IMR-90 (cell line): ENCODE data around the gene C13orf46. TPM values are rescaled to one million over a fixed set of nuclear protein-coding genes. Genes with fewer than 3 reads are reported as not detected.

Experiments used
- ATAC-seq: fragments of 200-7000 bp; cut with Tn5 transposase; 2 replicates; pipeline ENCODE4 v1.9.1; 2020; ENCODE audit warnings: low read depth, mild to moderate bottlenecking, moderate library complexity
- BruUV-seq: library from RNA; stranded (reverse); fragments of 400-500 nt; replicated peaks from 2 replicates; lab custom pipeline; 2021; lab: Mats Ljungman, UMichigan
- CTCF ChIA-PET: fragments of 300-600 bp; formaldehyde crosslinking; extraction: SDS; loops from one replicate; lab custom pipeline; 2021; ENCODE audit warnings: antibody characterized with exemption; lab: Yijun Ruan, JAX
- POLR2A ChIA-PET: fragments of 300-600 bp; sonication (Branson Sonifier 250); formaldehyde crosslinking; loops from one replicate; lab custom pipeline; 2022; ENCODE audit warnings: antibody characterized with exemption; ENCODE audit not compliant: unreplicated experiment; lab: Charles Lee
- DNase-seq: peaks from one replicate; pipeline ENCODE4 v3.0.0; 2013
- H2AFZ ChIP-seq: replicated peaks from 2 replicates; pipeline ENCODE3; 2013; ENCODE audit warnings: low read length, mild to moderate bottlenecking; ENCODE audit not compliant: poor library complexity
- H2AK5ac ChIP-seq: 2 replicates; pipeline ENCODE4 v1.6.1; 2013; ENCODE audit warnings: low read depth, low read length, inconsistent platforms
- H2AK9ac ChIP-seq: replicated peaks from 2 replicates; pipeline ENCODE3; 2013; ENCODE audit warnings: mild to moderate bottlenecking, low read depth, low read length, moderate library complexity; ENCODE audit not compliant: poor library complexity
- H2BK120ac ChIP-seq: 2 replicates; pipeline ENCODE4 v1.6.1; 2013; ENCODE audit warnings: low read depth, low read length, inconsistent platforms
- H2BK15ac ChIP-seq: 3 replicates; pipeline ENCODE4 v1.6.1; 2013; ENCODE audit warnings: low read depth, low read length, inconsistent platforms
- H2BK20ac ChIP-seq: 2 replicates; pipeline ENCODE4 v1.6.1; 2013; ENCODE audit warnings: low read depth, mild to moderate bottlenecking, inconsistent platforms, low read length, moderate library complexity
- H2BK5ac ChIP-seq: 2 replicates; pipeline ENCODE4 v1.6.1; 2013; ENCODE audit warnings: mild to moderate bottlenecking, low read depth, low read length, inconsistent platforms; ENCODE audit not compliant: poor library complexity, severe bottlenecking
- H3K14ac ChIP-seq: replicated peaks from 2 replicates; pipeline ENCODE4 v1.6.1; 2013; ENCODE audit warnings: low read depth, low read length, inconsistent platforms
- H3K18ac ChIP-seq: 2 replicates; pipeline ENCODE4 v1.6.1; 2013; ENCODE audit warnings: low read depth, low read length, control low read depth
- H3K23ac ChIP-seq: 2 replicates; pipeline ENCODE4 v1.6.1; 2013; ENCODE audit warnings: low read depth, low read length, inconsistent platforms
- H3K27ac ChIP-seq: 2 replicates; pipeline ENCODE4 v1.5.1; 2013; ENCODE audit warnings: mild to moderate bottlenecking, control low read depth, low read length; ENCODE audit not compliant: insufficient read depth
- H3K27me3 ChIP-seq: 2 replicates; pipeline ENCODE4 v1.6.1; 2013; ENCODE audit warnings: low read length; ENCODE audit not compliant: control insufficient read depth, insufficient read depth
- H3K36me3 ChIP-seq: 2 replicates; pipeline ENCODE4 v1.6.1; 2013; ENCODE audit warnings: low read length, mixed read lengths; ENCODE audit not compliant: control insufficient read depth, insufficient read depth
- H3K4ac ChIP-seq: 2 replicates; pipeline ENCODE4 v1.6.1; 2013; ENCODE audit warnings: low read depth, low read length, inconsistent platforms
- H3K4me1 ChIP-seq: 2 replicates; pipeline ENCODE4 v1.6.1; 2013; ENCODE audit warnings: low read length, mixed read lengths; ENCODE audit not compliant: control insufficient read depth, insufficient read depth
- H3K4me2 ChIP-seq: 2 replicates; pipeline ENCODE4 v1.6.1; 2013; ENCODE audit warnings: low read depth, mild to moderate bottlenecking, control low read depth, low read length, moderate library complexity
- H3K4me3 ChIP-seq: 2 replicates; pipeline ENCODE4 v1.5.1; 2013; ENCODE audit warnings: low read depth, mild to moderate bottlenecking, control low read depth, low read length, moderate library complexity; ENCODE audit not compliant: insufficient read depth
- H3K56ac ChIP-seq: 2 replicates; pipeline ENCODE4 v1.6.1; 2013; ENCODE audit warnings: low read length, inconsistent platforms; ENCODE audit not compliant: insufficient read depth; ENCODE audit errors: extremely low read depth
- H3K79me1 ChIP-seq, 2 experiments: 2 replicates each; pipeline ENCODE4 v1.6.1; 2013; ENCODE audit warnings: low read length in 2 of 2, inconsistent platforms in 1 of 2, low read depth in 1 of 2
- H3K9ac ChIP-seq: 2 replicates; pipeline ENCODE4 v1.6.1; 2013; ENCODE audit warnings: low read depth, low read length, control low read depth
- H3K9me1 ChIP-seq: 2 replicates; pipeline ENCODE4 v1.6.1; 2013; ENCODE audit warnings: low read length, inconsistent platforms; ENCODE audit not compliant: insufficient read depth
- H3K9me3 ChIP-seq: 2 replicates; pipeline ENCODE4 v1.6.1; 2013; ENCODE audit warnings: low read length; ENCODE audit not compliant: control insufficient read depth, insufficient read depth
- H4K20me1 ChIP-seq: 2 replicates; pipeline ENCODE4 v1.6.1; 2013; ENCODE audit warnings: low read length, inconsistent platforms; ENCODE audit not compliant: insufficient read depth
- H4K5ac ChIP-seq: 2 replicates; pipeline ENCODE4 v1.6.1; 2013; ENCODE audit warnings: mild to moderate bottlenecking, low read depth, low read length, control low read depth
- H4K8ac ChIP-seq, 2 experiments: 2 replicates each; pipeline ENCODE4 v1.6.1; 2013; ENCODE audit warnings: low read depth in 2 of 2, low read length in 2 of 2, control low read depth in 1 of 2, inconsistent platforms in 1 of 2
- H4K91ac ChIP-seq: 2 replicates; pipeline ENCODE4 v1.6.1; 2013; ENCODE audit warnings: low read depth, low read length, inconsistent platforms; ENCODE audit not compliant: insufficient read depth
- BHLHE40 ChIP-seq: fragments of 150-350 bp; IDR thresholded peaks from 2 replicates; pipeline ENCODE4 v1.6.1; 2016; ENCODE audit warnings: mild to moderate bottlenecking, low read depth, low read length
- CEBPB ChIP-seq: IDR thresholded peaks from 2 replicates; pipeline ENCODE4 v1.6.1; 2012; ENCODE audit warnings: low read depth, low read length, improper control_type of control experiment
- CHD1 ChIP-seq: IDR thresholded peaks from 2 replicates; pipeline ENCODE4 v1.6.1; 2012; ENCODE audit warnings: low read depth, low read length, improper control_type of control experiment
- FOS ChIP-seq: fragments of 150-350 bp; IDR thresholded peaks from 2 replicates; pipeline ENCODE4 v1.6.1; 2016; ENCODE audit warnings: low read depth, low read length
- MXI1 ChIP-seq: IDR thresholded peaks from 2 replicates; pipeline ENCODE4 v1.6.1; 2012; ENCODE audit warnings: low read depth, mild to moderate bottlenecking, low read length, moderate library complexity, borderline replicate concordance
- NFE2L2 ChIP-seq: fragments of 150-350 bp; IDR thresholded peaks from 2 replicates; pipeline ENCODE4 v1.6.1; 2016; ENCODE audit warnings: low read depth, mild to moderate bottlenecking, low read length
- POLR2A ChIP-seq: IDR thresholded peaks from 2 replicates; pipeline ENCODE4 v1.6.1; 2012; ENCODE audit warnings: mild to moderate bottlenecking, low read depth, low read length
- RCOR1 ChIP-seq: IDR thresholded peaks from 2 replicates; pipeline ENCODE4 v1.6.1; 2012; ENCODE audit warnings: mild to moderate bottlenecking, low read length, improper control_type of control experiment; ENCODE audit not compliant: insufficient replicate concordance
- RFX5 ChIP-seq: IDR thresholded peaks from 2 replicates; pipeline ENCODE4 v1.8.0; 2012; ENCODE audit warnings: low read depth, mild to moderate bottlenecking, low read length, moderate library complexity
- SMC3 ChIP-seq: fragments of 150-350 bp; IDR thresholded peaks from 2 replicates; pipeline ENCODE4 v1.6.1; 2016; ENCODE audit warnings: low read depth, mild to moderate bottlenecking, antibody characterized with exemption, low read length, moderate library complexity
- USF2 ChIP-seq: fragments of 150-350 bp; IDR thresholded peaks from 2 replicates; pipeline ENCODE4 v1.6.1; 2017; ENCODE audit warnings: mild to moderate bottlenecking, antibody characterized with exemption, low read length, low read depth
- WGBS, 2 experiments: methylation state at CpG; one replicate each; pipeline versions ENCODE4 v1.1.5 to v1.1.7; 2013; ENCODE audit warnings: missing lambda C conversion rate in 2 of 2; ENCODE audit not compliant: insufficient read length in 1 of 2; ENCODE audit errors: extremely low coverage in 2 of 2; 5-methylcytosine and 5-hydroxymethylcytosine counted together
- dilution Hi-C: fragments of 300-500 bp; cut with HindIII; formaldehyde crosslinking; loops from one replicate; pipeline ENCODE4 v1.14.3; 2018; ENCODE audit warnings: low sequenced_read_pairs; ENCODE audit not compliant: unreplicated experiment
- in situ Hi-C: fragments of 300-500 bp; cut with MboI; formaldehyde crosslinking; loops from 3 replicates; pipeline ENCODE4 v1.14.3; 2019; ENCODE audit warnings: low sequenced_read_pairs, inconsistent platforms, mixed read lengths
- intact Hi-C: fragments of 100-400 bp; cut with micrococcal nuclease; formaldehyde crosslinking; loops from 2 replicates; pipeline ENCODE4 v1.10.0; 2022
- polyA plus RNA-seq, 3 experiments: library from polyadenylated mRNA; depleted of rRNA; stranded (reverse); fragments of >200 nt; gene quantifications; 2 replicates each; pipeline ENCODE4 v1.2.3, GENCODE V29; 2012; ENCODE audit warnings: low replicate concordance in 1 of 3
- total RNA-seq: library from RNA; depleted of rRNA; stranded (reverse); fragments of >200 nt; gene quantifications from 2 replicates; pipeline ENCODE4 v1.2.3, GENCODE V29; 2012
- TF ChIP-seq, protein P1 (sequence below): fragments of 150-350 bp; IDR thresholded peaks from 2 replicates; pipeline ENCODE4 v1.6.1; 2016; ENCODE audit warnings: low read depth, mild to moderate bottlenecking, low read length, moderate library complexity, borderline replicate concordance

C13orf46 gene
- total and polyA plus RNA-seq, 2 of the 4 experiments (the other 2 are of a cell fraction), result under 0.01 to 2.1 TPM

DNA sequence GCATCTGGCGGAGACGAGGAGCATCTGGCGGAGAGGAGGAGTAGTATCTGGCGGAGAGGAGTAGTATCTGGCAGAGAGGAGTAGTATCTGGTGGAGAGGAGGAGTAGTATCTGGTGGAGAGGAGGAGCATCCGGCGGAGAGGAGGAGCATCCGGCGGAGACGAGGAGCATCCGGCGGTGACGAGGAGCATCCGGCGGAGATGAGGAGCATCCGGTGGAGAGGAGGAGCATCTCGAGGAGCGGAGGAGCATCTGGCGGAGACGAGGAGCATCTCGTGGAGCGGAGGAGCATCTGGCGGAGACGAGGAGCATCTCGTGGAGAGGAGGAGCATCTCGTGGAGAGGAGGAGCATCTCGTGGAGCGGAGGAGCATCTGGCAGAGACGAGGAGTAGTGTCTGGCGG lies 18.6 kb downstream of the C13orf46 start:
- in situ Hi-C loops, result no loop called here
- Histone ChIP-seq H4K91ac (no peak overlapping the region), H3K9me3 (peaks cover 16% of the 10 kb centered on the region), H3K4ac (no peak overlapping the region), H2AK9ac (no peak overlapping the region), H2AK5ac (no peak overlapping the region), H2BK15ac (no peak overlapping the region), H3K36me3 (peaks cover 33% of the 10 kb centered on the region), H3K79me1 (peaks cover 0 to 19% of the 10 kb centered on the region in 2 experiments; a peak in 2 of 4 replicates), H3K27me3 (no peaks in the 10 kb centered on the region), H3K27ac (no peak overlapping the region), H3K14ac (no peak overlapping the region), H4K5ac (no peak overlapping the region), H3K9ac (no peak overlapping the region), H3K4me3 (no peak overlapping the region), H2BK5ac (no peak overlapping the region), H2BK120ac (no peak overlapping the region), H4K20me1 (peaks cover 8% of the 10 kb centered on the region), H3K4me2 (no peak overlapping the region), H2BK20ac (no peak overlapping the region), H4K8ac (no peak overlapping the region), H3K4me1 (peaks cover 3% of the 10 kb centered on the region; the same call in 1 of the 2 replicates), H2AFZ (no peak overlapping the region), H3K23ac (no peak overlapping the region), H3K9me1 (no peaks in the 10 kb centered on the region), H3K56ac (no peak overlapping the region), H3K18ac (no peak overlapping the region)
- TF ChIP-seq CHD1, result no peak
- TF ChIP-seq POLR2A, result no peak
- TF ChIP-seq SMC3, result no peak
- TF ChIP-seq MXI1, result no peak
- no peak for TF ChIP-seq CEBPB
- no peak for TF ChIP-seq NFE2L2
- no peak for TF ChIP-seq RFX5
- TF ChIP-seq FOS, result no peak
- no peak for TF ChIP-seq RCOR1
- TF ChIP-seq, protein P1, sequence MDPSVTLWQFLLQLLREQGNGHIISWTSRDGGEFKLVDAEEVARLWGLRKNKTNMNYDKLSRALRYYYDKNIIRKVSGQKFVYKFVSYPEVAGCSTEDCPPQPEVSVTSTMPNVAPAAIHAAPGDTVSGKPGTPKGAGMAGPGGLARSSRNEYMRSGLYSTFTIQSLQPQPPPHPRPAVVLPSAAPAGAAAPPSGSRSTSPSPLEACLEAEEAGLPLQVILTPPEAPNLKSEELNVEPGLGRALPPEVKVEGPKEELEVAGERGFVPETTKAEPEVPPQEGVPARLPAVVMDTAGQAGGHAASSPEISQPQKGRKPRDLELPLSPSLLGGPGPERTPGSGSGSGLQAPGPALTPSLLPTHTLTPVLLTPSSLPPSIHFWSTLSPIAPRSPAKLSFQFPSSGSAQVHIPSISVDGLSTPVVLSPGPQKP, result no peak
- no peak for TF ChIP-seq BHLHE40
- no peak for TF ChIP-seq USF2
- ATAC-seq (no peak), DNase-seq (no peak)
- ChIA-PET POLR2A (no interaction called here), CTCF (no interaction called here)
- 96% methylated on average over 24 of the region's 29 CpGs; no CpG with 5 or more reads in 1 of the 2 experiments for WGBS, 2 experiments
- intact Hi-C loops, result no loop called here
- no TSS peak for BruUV-seq
- dilution Hi-C loops, result no loop called here
